ENCODE data around the gene PKNOX2.

PKNOX2 gene

DNA sequence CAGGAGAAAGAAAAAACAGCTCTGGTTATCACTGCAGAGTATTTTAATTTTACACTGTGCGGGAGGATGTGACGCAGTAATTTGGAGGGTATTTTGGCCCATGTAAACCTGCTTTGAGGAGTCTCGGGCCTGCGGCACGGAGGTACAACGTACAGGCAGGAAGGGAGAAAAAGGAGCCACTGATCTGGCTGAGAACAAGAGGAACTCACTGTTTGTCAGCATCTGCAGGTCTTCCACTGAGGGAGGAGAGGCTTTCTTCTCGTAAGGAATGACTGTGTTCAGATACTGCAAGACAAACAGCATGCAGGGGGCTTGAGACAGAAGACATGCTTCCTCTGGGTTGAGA is 287.5 kb downstream of the PKNOX2 start:
- H3K27ac ChIP-seq: no peak overlapping the region
- TF ChIP-seq CTCF (conservative IDR thresholded peaks at IDR 0.05): no peak
- no peak for TF ChIP-seq ZFX (IDR thresholded peaks at IDR 0.05)

- no peak overlapping the region for H3K27ac ChIP-seq
- no peak for TF ChIP-seq CTCF (conservative IDR thresholded peaks at IDR 0.05)
- no peak for TF ChIP-seq ZFX (IDR thresholded peaks at IDR 0.05)
These were observed 289.5 kb downstream of the PKNOX2 start for GRCh38 chr11:125454047-125454446.

DNA sequence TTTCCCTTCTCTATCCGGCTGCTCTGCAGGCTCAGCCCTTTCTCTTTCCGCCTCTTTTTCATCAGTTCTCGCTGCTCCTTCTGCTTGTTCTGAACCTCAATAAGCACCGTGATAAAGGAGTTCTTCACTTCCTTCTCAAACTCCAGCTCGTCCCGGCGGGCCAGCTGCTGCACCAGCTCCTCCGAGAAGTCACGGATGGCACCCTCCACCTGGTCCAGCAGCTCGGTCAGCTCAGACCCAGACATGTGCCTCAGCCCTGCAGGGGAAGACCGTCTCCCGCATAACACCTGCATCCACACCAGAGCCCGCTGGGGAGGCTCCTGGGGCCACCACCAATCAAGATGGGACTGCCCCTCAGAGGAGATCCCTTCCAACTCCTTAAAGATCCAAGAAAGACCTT is 291.3 kb downstream of the PKNOX2 start:
- no peak for TF ChIP-seq CTCF (conservative IDR thresholded peaks at IDR 0.05)
- TF ChIP-seq ZFX (IDR thresholded peaks at IDR 0.05): no peak
- H3K27ac ChIP-seq: no peak overlapping the region

DNA sequence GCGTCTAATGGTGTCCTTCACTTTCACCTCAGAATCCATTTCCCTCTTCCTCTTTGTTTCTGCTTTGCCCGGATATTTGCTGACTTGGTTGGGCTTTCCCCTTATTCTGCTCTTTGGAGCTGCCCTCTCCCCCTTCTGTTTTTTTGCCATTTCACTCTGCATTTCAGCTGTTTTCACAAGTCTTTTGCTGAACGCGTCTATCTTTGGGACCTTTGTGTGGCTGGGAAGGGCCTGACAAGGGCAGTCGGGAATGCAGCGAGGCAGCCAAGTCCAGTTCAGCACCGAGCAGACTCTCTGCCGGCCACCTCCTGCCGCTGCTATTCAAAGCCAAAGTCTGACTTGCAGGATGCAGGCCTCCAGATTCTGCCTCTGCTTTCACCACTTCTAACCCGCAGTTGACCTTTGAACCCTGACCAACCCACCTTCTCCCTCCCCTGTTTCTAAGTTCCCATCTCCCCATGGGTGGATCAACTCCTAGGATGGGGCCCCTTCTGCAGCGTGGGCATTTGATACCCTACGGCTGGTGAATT is 293.3 kb downstream of the PKNOX2 start:
- TF ChIP-seq CTCF (conservative IDR thresholded peaks at IDR 0.05): no peak
- TF ChIP-seq ZFX (IDR thresholded peaks at IDR 0.05): no peak
- no peak overlapping the region for H3K27ac ChIP-seq

GRCh38 chr11:125460275-125460674 is 295.7 kb downstream of the PKNOX2 start:
- TF ChIP-seq CTCF (conservative IDR thresholded peaks at IDR 0.05): no peak
- no peak for TF ChIP-seq ZFX (IDR thresholded peaks at IDR 0.05)
- H3K27ac ChIP-seq: no peak overlapping the region

- no peak overlapping the region for H3K27ac ChIP-seq
- TF ChIP-seq CTCF (conservative IDR thresholded peaks at IDR 0.05): no peak
- TF ChIP-seq ZFX (IDR thresholded peaks at IDR 0.05): no peak
These were observed 299.2 kb downstream of the PKNOX2 start for GRCh38 chr11:125463590-125464269.

DNA sequence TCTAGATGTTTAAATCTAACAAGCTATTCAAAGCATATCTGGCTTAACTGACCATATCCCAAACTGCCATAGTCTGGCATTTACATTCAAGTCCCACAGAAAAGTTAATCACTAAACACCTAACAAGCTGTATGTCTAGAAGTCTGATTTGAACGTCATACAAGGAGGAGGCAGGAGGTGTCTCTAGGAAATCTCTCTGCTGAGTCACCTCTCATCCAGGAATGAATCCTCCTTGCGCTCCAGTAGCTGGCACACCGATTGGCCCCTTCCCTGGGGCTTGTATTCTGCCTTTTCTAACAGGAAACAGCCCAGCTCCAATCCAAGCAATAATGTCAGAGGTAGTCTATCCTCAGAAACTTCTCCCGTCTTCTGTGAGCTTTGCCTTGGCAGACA is 299.7 kb downstream of the PKNOX2 start:
- no peak overlapping the region for H3K27ac ChIP-seq
- TF ChIP-seq CTCF (conservative IDR thresholded peaks at IDR 0.05) (no peak), ZFX (IDR thresholded peaks at IDR 0.05) (no peak)

All from C4-2B (cell line).